Breast epithelium (tissue), 3 donors: ENCODE results near the gene RASSF6.

ENCODE experiments used
- POLR2AphosphoS5 ChIP-seq, 3 donors: sonication (generic); formaldehyde crosslinking; IDR thresholded peaks; one replicate each; pipeline ENCODE4 v1.6.1; 2017; ENCODE audit warnings: antibody characterized with exemption in 3 of 3
- TF ChIP-seq, protein P1 (sequence below), 3 donors: fragments of 450-650 bp; IDR thresholded peaks; one replicate each; pipeline ENCODE4 v1.5.1; 2016 to 2017; ENCODE audit warnings: antibody characterized with exemption in 3 of 3, mild to moderate bottlenecking in 3 of 3, moderate library complexity in 3 of 3

- TF ChIP-seq POLR2AphosphoS5 (IDR thresholded peaks at IDR 0.05), result no peak
- TF ChIP-seq, protein P1, sequence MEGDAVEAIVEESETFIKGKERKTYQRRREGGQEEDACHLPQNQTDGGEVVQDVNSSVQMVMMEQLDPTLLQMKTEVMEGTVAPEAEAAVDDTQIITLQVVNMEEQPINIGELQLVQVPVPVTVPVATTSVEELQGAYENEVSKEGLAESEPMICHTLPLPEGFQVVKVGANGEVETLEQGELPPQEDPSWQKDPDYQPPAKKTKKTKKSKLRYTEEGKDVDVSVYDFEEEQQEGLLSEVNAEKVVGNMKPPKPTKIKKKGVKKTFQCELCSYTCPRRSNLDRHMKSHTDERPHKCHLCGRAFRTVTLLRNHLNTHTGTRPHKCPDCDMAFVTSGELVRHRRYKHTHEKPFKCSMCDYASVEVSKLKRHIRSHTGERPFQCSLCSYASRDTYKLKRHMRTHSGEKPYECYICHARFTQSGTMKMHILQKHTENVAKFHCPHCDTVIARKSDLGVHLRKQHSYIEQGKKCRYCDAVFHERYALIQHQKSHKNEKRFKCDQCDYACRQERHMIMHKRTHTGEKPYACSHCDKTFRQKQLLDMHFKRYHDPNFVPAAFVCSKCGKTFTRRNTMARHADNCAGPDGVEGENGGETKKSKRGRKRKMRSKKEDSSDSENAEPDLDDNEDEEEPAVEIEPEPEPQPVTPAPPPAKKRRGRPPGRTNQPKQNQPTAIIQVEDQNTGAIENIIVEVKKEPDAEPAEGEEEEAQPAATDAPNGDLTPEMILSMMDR (IDR thresholded peaks at IDR 0.05), result no peak
Measured at GRCh38 chr4:73577371-73577770, 42.9 kb downstream of the RASSF6 start.
